Activated T-helper 1 cell treated with Interleukin-2 at 50 U/mL for 16 hours (primary cell): Measurements from ENCODE around the gene SIRT3.
A peak's percentile ranks its signal among the peaks of the same experiment; 100 is the strongest.

Experiments used
- DNase-seq: peaks from one replicate; pipeline ENCODE4 v3.0.0-alpha.2; 2020; ENCODE audit warnings: low read depth

The SIRT3 gene

GRCh38 chr11:235997-236773 lies at the start of gene SIRT3:
Gene SIRT3 (minus strand): TSS chr11:236342. CDS start chr11:236328, 14 bp downstream.
- peak; percentile 75 for DNase-seq

GRCh38 chr11:285894-286220 lies 49.7 kb upstream of the SIRT3 start:
- no peak for DNase-seq

DNA sequence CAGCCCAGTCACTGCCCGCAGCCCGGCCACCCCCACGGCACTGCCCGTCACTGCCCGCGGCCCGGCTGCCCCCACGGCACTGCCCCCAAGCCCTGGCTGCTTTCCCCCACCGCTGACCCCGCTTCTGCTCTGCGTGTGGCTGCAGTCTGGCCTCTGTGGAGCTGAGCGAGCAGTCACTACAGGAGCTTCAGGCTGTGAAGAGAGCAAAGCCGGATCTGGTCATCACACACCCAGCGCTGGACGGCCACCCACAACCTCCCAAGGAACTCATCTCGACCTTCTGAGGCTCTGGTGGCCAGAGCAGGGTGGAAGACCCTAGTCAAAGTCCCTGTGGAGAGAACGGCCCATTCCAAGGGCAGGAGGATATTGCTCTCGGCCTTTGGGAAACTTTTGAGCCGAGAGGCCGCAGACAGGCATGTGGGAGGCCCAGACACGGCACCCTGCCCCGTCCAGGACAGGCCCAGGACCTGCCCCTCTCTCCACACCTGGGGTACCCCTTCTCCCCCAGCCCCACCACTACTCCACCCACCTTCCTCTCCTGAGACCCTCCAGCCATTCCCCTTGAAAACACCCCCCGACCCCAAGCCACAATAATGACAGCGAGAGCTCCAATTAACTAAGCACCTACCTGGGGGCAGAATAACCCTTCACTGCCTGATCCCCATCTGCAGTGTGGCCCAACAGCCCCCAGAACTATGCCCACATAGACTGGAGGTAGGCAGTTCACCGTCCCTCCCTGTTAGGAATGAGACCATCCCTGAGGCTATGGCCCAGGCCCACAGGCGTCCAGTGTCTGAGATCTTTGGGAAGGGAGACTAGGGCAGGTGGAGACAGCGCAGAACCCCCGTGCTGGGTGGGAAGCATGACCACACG lies 49.1 kb upstream of the SIRT3 start:
- no peak for DNase-seq

DNA sequence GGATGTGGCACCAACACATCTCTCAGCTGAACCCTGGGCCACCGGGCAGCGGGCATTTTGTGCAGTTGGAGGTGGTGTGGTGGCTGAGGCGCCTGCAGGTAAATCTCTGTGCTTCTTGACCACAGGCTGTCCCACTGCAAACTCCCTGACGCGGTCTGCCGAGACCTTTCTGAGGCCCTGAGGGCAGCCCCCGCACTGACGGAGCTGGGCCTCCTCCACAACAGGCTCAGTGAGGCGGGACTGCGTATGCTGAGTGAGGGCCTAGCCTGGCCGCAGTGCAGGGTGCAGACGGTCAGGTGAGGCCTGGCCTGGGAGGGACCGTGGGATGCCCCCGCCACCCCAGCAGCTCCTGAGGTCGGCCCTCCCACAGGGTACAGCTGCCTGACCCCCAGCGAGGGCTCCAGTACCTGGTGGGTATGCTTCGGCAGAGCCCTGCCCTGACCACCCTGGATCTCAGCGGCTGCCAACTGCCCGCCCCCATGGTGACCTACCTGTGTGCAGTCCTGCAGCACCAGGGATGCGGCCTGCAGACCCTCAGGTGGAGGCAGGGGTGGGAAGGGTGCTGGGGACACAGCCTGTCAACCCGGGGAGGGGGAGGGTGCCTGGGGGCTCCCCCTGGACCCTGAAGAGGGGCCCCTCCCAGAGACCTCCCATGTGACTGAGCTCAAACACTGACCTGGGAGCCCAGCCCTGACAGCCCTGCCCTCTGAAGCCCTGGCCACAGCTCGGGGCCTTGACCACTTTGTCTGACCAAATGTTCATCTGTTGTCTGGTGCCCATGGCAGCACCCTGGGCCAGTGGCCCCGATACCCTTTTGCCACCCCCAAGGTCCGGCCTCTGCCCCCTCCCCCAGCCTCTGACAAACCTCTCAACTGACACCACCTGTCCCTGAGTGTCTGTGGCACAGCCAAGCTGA lies 48.2 kb upstream of the SIRT3 start:
- DNase-seq = no peak

- DNase-seq = no peak
Measured at GRCh38 chr11:283405-284104, 47.4 kb upstream of the SIRT3 start.

- DNase-seq = no peak
Measured at GRCh38 chr11:282630-283360, 46.7 kb upstream of the SIRT3 start.

GRCh38 chr11:282171-282570 lies 46.0 kb upstream of the SIRT3 start:
- DNase-seq = no peak

DNA sequence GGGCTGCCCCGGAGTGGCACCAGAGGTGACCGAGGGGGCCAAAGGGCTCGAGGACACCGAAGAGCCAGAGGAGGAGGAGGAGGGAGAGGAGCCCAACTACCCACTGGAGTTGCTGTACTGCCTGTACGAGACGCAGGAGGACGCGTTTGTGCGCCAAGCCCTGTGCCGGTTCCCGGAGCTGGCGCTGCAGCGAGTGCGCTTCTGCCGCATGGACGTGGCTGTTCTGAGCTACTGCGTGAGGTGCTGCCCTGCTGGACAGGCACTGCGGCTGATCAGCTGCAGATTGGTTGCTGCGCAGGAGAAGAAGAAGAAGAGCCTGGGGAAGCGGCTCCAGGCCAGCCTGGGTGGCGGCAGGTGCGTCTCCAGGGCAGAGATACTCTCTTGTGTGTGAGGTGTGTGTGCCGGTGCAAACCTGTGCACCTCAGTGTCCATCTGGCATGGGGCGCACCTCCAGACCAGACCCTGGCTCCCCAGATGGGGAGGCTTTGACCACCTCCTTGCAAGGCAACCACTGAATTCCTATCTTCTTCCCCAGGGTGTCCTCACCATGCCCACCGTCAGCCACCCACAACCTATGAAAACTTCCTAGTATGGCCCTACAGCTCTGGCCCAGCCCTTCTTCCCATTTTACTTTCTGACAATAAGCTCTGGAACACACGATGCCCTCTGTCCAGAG lies 45.5 kb upstream of the SIRT3 start:
- DNase-seq = no peak

- no peak for DNase-seq
Measured at GRCh38 chr11:280706-281485, 44.8 kb upstream of the SIRT3 start.

DNA sequence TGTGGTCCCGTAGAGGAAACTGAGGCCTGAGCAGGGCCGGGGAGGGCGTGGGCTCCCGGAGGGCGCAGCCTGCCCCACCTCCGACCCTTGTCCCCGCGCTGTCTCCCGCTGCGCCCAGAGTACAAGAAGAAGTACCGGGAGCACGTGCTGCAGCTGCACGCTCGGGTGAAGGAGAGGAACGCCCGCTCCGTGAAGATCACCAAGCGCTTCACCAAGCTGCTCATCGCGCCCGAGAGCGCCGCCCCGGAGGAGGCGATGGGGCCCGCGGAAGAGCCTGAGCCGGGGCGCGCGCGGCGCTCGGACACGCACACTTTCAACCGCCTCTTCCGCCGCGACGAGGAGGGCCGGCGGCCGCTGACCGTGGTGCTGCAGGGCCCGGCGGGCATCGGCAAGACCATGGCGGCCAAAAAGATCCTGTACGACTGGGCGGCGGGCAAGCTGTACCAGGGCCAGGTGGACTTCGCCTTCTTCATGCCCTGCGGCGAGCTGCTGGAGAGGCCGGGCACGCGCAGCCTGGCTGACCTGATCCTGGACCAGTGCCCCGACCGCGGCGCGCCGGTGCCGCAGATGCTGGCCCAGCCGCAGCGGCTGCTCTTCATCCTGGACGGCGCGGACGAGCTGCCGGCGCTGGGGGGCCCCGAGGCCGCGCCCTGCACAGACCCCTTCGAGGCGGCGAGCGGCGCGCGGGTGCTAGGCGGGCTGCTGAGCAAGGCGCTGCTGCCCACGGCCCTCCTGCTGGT lies 44.0 kb upstream of the SIRT3 start:
- DNase-seq = no peak

GRCh38 chr11:279040-279965 lies 43.2 kb upstream of the SIRT3 start:
- DNase-seq = no peak

GRCh38 chr11:278001-278951 lies 42.1 kb upstream of the SIRT3 start, which contains the start of gene NLRP6:
Gene NLRP6 (plus strand): TSS chr11:278407. CDS start chr11:278570, 163 bp downstream.
- DNase-seq = no peak

DNA sequence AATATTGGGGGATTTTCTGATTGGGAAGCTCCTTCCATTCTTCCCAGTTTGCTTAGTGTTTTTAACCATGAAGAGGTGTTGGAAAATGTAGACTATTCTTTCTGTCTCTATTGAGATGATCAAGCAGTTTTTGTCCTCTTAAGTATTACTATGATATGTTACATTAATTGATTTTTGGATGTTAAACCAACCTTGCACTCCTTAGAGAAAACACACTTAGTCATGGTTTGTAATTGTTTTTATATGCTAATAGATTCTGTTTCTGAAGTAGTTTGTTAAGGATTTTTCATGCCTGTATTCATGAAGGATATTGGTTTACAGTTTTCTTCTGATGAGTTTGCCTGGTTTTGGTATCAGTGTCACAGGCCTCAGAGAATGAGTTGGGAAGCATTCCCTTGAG lies 40.1 kb upstream of the SIRT3 start:
- DNase-seq = no peak

- no peak for DNase-seq
Measured at GRCh38 chr11:272931-273198, 36.7 kb upstream of the SIRT3 start.

- DNase-seq = no peak
Measured at GRCh38 chr11:272195-272930, 36.2 kb upstream of the SIRT3 start.

DNA sequence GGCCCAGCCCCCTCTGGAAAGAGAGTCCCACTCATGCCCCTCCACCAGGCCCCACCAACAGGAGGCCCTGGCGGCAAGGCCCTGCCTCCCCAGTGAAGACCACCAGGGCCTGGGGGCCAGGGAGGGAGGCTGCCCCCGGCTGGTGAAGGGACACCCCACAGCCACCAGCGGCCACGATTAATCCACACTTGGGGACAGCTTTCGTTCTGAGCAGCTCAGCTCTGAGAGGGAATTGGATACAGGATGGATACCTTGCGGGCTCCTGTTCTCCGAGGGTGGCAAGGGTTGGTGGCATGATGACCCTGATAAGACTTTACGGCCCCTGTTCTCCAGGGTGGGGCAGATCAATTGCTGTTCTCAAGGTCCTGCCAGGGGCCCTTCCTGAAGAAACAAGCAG lies 35.2 kb upstream of the SIRT3 start:
- no peak for DNase-seq
